Mesodermal cell (in vitro differentiated cells): ENCODE data around the gene IL21.
"Not testable (repeated sequence)": the region's sequence is repeated elsewhere in the genome, so short reads cannot be mapped to it uniquely, and the experiment has no call there.

Experiments used
- H3K27ac ChIP-seq: 2 replicates; pipeline ENCODE4 v1.7.0; 2013; ENCODE audit warnings: mild to moderate bottlenecking, low read depth, low read length, moderate library complexity; ENCODE audit not compliant: severe bottlenecking
- H3K36me3 ChIP-seq: 2 replicates; pipeline ENCODE4 v1.7.1; 2013; ENCODE audit warnings: mild to moderate bottlenecking, low read length, moderate library complexity; ENCODE audit not compliant: control insufficient read depth, insufficient read depth
- H3K4me1 ChIP-seq: one replicate; pipeline ENCODE4 v1.7.1; 2013; ENCODE audit warnings: mild to moderate bottlenecking, low read length; ENCODE audit not compliant: insufficient read depth, control insufficient read depth, poor library complexity, severe bottlenecking
- H3K4me3 ChIP-seq: 2 replicates; pipeline ENCODE4 v1.7.0; 2013; ENCODE audit warnings: low read length, control low read depth, mild to moderate bottlenecking; ENCODE audit not compliant: insufficient read depth, poor library complexity, severe bottlenecking; ENCODE audit errors: extremely low read depth
- H3K9me3 ChIP-seq: 2 replicates; pipeline ENCODE4 v1.7.1; 2013; ENCODE audit warnings: mild to moderate bottlenecking, low read length, moderate library complexity; ENCODE audit not compliant: control insufficient read depth
- WGBS, 2 experiments: methylation state at CpG; one replicate each; pipeline ENCODE4 v1.1.5; 2013; ENCODE audit warnings: missing lambda C conversion rate in 2 of 2; ENCODE audit not compliant: insufficient coverage in 2 of 2; 5-methylcytosine and 5-hydroxymethylcytosine counted together

The IL21 gene

DNA sequence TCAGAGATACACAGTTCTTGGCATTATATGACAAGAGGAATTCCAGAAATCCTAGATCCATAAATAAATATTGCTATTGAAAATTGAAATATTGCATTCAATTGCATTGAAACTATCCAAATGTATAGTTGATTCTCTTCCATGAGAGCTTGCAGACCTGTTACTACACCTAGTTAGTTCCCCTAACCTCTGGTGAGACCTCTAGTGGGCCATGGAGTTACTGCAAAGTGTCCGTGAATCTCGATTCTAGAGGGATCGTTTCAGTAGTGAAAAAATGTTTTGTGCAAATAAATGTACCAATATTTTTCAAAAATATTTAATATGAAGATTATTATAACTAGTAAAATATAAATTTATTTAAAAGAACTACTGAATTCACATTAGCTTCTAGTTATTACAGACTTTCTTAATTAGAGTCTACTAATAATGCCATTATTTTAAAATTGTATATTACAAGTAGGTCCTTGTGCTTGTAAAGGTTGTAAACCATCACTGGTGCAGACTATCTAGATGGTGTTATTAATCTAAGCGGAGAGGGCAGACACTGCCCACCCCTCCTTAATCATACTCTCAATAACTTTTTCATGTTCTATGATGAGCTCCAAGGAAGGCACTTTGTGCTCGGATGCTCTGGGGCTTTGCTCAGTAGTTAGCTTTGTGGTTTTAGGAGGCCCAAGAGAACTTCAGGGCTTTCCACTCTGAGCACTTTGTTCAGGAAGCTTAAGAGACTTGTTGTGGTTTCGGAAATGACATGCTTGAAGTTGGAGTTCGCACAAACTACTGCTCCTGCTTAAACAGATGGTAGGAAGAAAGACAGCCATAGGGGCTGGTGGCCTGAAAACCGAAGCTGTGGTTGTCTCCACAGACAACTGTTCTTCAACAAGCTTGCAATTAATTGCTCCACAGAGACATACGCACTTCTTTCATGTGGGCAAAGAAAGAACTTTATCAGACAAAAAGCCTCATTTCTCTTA is 42.8 kb downstream of the IL21 start:
- no peak overlapping the region for H3K27ac ChIP-seq
- no peaks in the 10 kb centered on the region for H3K4me1 ChIP-seq
- WGBS, 2 experiments = 97 to 100% methylated on average over 3 to 4 of the region's 9 CpGs
- H3K4me3 ChIP-seq = no peak overlapping the region
- H3K36me3 ChIP-seq = no peaks in the 10 kb centered on the region
- no peaks in the 10 kb centered on the region for H3K9me3 ChIP-seq

DNA sequence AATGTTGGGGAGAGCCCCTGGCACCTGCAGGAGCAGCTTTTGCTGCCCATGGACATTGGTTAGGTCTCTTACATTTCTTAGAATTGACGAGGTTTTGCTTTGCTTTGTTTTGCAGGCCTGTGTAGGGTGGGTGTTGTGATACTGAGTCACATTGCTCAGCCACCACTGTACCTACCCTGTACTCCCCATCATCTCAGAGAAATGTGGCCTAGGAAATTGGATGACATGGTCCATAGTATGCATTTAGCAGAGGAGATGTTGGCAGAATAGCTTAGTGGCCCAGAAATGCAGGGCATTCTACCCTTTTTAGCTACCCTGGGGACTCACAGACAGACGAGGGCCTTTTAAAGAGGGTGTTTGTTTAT is 43.7 kb downstream of the IL21 start:
- Histone ChIP-seq H3K4me3 (no peak overlapping the region), H3K4me1 (no peaks in the 10 kb centered on the region), H3K36me3 (no peaks in the 10 kb centered on the region), H3K9me3 (no peaks in the 10 kb centered on the region), H3K27ac (no peak overlapping the region)
- no CpG with 5 or more reads among the region's 2 CpGs for WGBS, 2 experiments

DNA sequence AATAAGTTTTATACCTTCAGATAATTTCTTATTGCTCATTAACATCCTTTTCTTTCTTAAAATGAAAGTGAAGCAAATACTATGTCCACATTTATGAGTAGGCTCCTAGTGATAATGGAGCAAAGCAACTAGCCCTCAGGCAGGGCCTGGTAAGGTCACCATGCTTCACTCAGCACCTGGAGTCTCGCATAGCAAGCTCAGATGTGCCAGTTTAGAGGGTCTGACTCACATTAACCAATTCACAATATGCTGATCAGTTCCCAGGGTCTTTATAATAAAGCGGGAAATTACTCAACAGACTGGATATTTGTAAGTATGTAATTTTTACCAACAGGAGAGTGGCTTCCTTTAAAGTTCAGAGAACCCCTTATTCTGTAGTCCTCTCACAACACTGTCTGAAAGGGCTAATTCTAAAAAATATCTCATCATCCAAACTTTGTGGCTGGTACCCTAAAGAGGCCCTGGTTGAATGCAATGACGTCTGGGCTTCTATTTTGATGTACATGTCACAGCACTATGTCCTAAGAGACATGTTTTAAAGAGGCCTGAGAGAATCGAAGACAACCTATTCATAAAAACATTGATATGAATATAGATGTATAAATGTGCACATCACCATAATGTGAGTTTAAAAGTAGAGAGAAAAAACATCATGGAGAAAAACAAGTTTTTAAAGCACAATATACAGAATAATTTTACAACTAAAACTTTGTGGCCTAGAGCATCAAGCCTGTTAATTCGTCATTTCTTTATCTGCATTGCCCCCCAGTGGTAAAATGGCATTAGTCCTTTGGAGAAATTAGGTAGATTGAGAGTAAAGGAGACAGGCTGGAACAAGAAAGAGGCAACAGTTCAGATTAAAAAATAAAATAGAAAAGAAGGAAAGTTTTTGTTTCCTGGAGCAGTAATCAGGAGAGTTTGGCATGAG is 44.3 kb downstream of the IL21 start:
- no peaks in the 10 kb centered on the region for H3K4me1 ChIP-seq
- H3K27ac ChIP-seq = no peak overlapping the region
- no peak overlapping the region for H3K4me3 ChIP-seq
- 40 to 50% methylated on average over 1 to 2 of the region's 5 CpGs for WGBS, 2 experiments
- H3K36me3 ChIP-seq = no peaks in the 10 kb centered on the region
- H3K9me3 ChIP-seq = no peaks in the 10 kb centered on the region

DNA sequence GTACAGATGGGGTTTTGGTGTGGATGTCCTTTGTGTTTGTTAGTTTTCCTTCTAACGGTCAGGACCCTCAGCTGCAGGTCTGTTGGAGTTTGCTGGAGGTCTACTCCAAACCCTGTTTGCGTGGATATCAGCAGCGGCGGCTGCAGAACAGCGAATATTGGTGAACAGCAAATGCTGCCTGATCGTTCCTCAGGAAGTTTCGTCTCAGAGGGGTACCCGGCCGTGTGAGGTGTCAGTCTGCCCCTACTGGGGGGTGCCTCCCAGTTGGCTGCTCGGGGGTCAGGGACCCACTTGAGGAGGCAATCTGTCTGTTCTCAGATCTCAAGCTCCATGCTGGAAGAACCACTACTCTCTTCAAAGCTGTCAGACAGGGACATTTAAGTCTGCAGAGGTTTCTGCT is 46.5 kb downstream of the IL21 start:
- H3K9me3 ChIP-seq, H3K4me1 ChIP-seq, H3K4me3 ChIP-seq, H3K27ac ChIP-seq, H3K36me3 ChIP-seq: not testable (repeated sequence)
- WGBS, 2 experiments = 93 to 94% methylated on average over 9 of the region's 10 CpGs

DNA sequence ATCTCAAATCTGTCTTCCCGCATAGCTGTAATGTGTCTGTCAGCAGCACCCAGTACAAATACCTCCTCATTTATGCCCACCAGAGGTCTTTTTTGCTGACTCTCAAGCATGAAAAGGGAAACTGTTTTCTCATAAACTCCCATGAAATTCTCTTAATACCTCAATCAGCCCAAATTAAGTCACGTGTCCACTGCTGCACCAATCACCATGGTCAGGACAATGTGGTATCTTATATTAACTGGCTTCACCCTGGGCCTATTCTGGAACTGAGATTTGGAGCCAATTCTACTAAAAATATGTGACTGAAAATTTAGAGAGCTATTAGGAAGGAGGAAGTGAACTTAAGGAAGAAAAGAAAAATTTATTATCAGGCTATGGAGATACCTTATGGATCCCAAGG is 58.4 kb downstream of the IL21 start:
- no peaks in the 10 kb centered on the region for H3K9me3 ChIP-seq
- H3K4me1 ChIP-seq = no peaks in the 10 kb centered on the region
- H3K36me3 ChIP-seq = no peaks in the 10 kb centered on the region
- no peak overlapping the region for H3K27ac ChIP-seq
- 73 to 100% methylated on average over 1 to 2 of the region's 2 CpGs for WGBS, 2 experiments
- no peak overlapping the region for H3K4me3 ChIP-seq
